Right atrium auricular region (tissue), 2 donors: ENCODE results near the gene IGFL3. TPM values are rescaled to one million over a fixed set of nuclear protein-coding genes. Genes with fewer than 3 reads are reported as not detected.
A peak's percentile ranks its signal among the peaks of the same experiment; 100 is the strongest.

Source experiments
- DNase-seq: peaks from one replicate; pipeline ENCODE4 v3.0.0-alpha.2; 2019; ENCODE audit warnings: low spot score
- H3K27ac ChIP-seq, 2 donors: fragments of 200-600 bp; sonication (generic); 1 replicate in 1 of 2; 2 replicates in 1 of 2; pipeline ENCODE4 v1.5.1; 2016 to 2019
- H3K27me3 ChIP-seq, 2 donors: fragments of 200-600 bp; sonication (generic); one replicate each; pipeline versions ENCODE4 v1.5.1 to v1.6.0; 2017 to 2019
- H3K36me3 ChIP-seq: fragments of 200-600 bp; sonication (generic); one replicate; pipeline ENCODE4 v1.5.1; 2016
- H3K4me1 ChIP-seq, 2 donors: fragments of 200-600 bp; sonication (generic); one replicate each; pipeline versions ENCODE4 v1.5.1 to v1.6.0; 2017 to 2019
- H3K4me3 ChIP-seq, 2 donors: fragments of 200-600 bp; sonication (generic); 1 replicate in 1 of 2; 2 replicates in 1 of 2; pipeline ENCODE4 v1.5.1; 2017 to 2019; ENCODE audit warnings: mild to moderate bottlenecking in 1 of 2, moderate library complexity in 1 of 2
- H3K9me3 ChIP-seq, 2 donors: fragments of 200-600 bp; sonication (generic); one replicate each; pipeline ENCODE4 v1.5.1; 2019
- CTCF ChIP-seq, 2 donors: fragments of 200-600 bp; sonication (generic); IDR thresholded peaks; one replicate each; pipeline ENCODE4 v1.5.1; 2019; ENCODE audit warnings: antibody characterized with exemption in 2 of 2
- total RNA-seq, 2 donors: library from RNA; depleted of rRNA; stranded (reverse); fragments of >200 nt; gene quantifications; one replicate each; pipeline ENCODE4 v1.1.0, GENCODE V29; 2016

Gene IGFL3
- total RNA-seq, 2 donors from 2014 or later, result not detected

GRCh38 chr19:46116121-46116520 is 8.4 kb downstream of the IGFL3 start:
- H3K4me3 ChIP-seq, result no peak overlapping the region
- TF ChIP-seq CTCF (IDR thresholded peaks at IDR 0.05), result no peak

GRCh38 chr19:46115396-46116106 is 8.9 kb downstream of the IGFL3 start:
- no peaks in the 10 kb centered on the region for H3K27me3 ChIP-seq
- no peak for DNase-seq

More at GRCh38 chr19:46116121-46116520, 8.4 kb downstream of the IGFL3 start:
- Histone ChIP-seq H3K27ac (no peak overlapping the region), H3K9me3 (peaks cover 0 to 4% of the 10 kb centered on the region in 2 donors), H3K4me1 (no peaks in the 10 kb centered on the region), H3K27me3 (no peaks in the 10 kb centered on the region), H3K36me3 (no peaks in the 10 kb centered on the region)
- no peak for DNase-seq

GRCh38 chr19:46113726-46114125 is 10.8 kb downstream of the IGFL3 start:
- Histone ChIP-seq H3K9me3 (no peaks in the 10 kb centered on the region), H3K27ac (no peak overlapping the region), H3K4me3 (no peak overlapping the region), H3K27me3 (no peaks in the 10 kb centered on the region), H3K36me3 (no peaks in the 10 kb centered on the region), H3K4me1 (no peaks in the 10 kb centered on the region)
- no peak for DNase-seq
- TF ChIP-seq CTCF (IDR thresholded peaks at IDR 0.05), result no peak

More at GRCh38 chr19:46115396-46116106, 8.9 kb downstream of the IGFL3 start:
- H3K27ac ChIP-seq, result peak overlapping the region in 1 of 2 donors; percentile 51
- no peaks in the 10 kb centered on the region for H3K4me1 ChIP-seq
- TF ChIP-seq CTCF (IDR thresholded peaks at IDR 0.05), result no peak
- no peak overlapping the region for H3K4me3 ChIP-seq
- peaks cover 0 to 4% of the 10 kb centered on the region in 2 donors for H3K9me3 ChIP-seq
- no peaks in the 10 kb centered on the region for H3K36me3 ChIP-seq

GRCh38 chr19:46112527-46112926 is 12.0 kb downstream of the IGFL3 start:
- Histone ChIP-seq H3K9me3 (no peaks in the 10 kb centered on the region), H3K27me3 (no peaks in the 10 kb centered on the region), H3K36me3 (no peaks in the 10 kb centered on the region), H3K4me3 (no peak overlapping the region), H3K4me1 (no peaks in the 10 kb centered on the region), H3K27ac (no peak overlapping the region)
- no peak for TF ChIP-seq CTCF (IDR thresholded peaks at IDR 0.05)
- no peak for DNase-seq

GRCh38 chr19:46111376-46111775 is 13.1 kb downstream of the IGFL3 start:
- no peaks in the 10 kb centered on the region for H3K9me3 ChIP-seq
- no peak overlapping the region for H3K4me3 ChIP-seq
- H3K4me1 ChIP-seq, result no peaks in the 10 kb centered on the region
- no peak for TF ChIP-seq CTCF (IDR thresholded peaks at IDR 0.05)
- no peaks in the 10 kb centered on the region for H3K27me3 ChIP-seq
- no peaks in the 10 kb centered on the region for H3K36me3 ChIP-seq
- no peak for DNase-seq
- no peak overlapping the region for H3K27ac ChIP-seq

- no peak for DNase-seq
- Histone ChIP-seq H3K27me3 (no peaks in the 10 kb centered on the region), H3K4me1 (no peaks in the 10 kb centered on the region)
These were observed 14.6 kb downstream of the IGFL3 start for GRCh38 chr19:46109876-46110275.

More at GRCh38 chr19:46109876-46110275, 14.6 kb downstream of the IGFL3 start:
- Histone ChIP-seq H3K4me3 (no peak overlapping the region), H3K9me3 (no peaks in the 10 kb centered on the region), H3K36me3 (no peaks in the 10 kb centered on the region), H3K27ac (no peak overlapping the region)
- no peak for TF ChIP-seq CTCF (IDR thresholded peaks at IDR 0.05)
